Lower lobe of right lung (tissue), 2 donors: ENCODE results near the gene DNAJC27. TPM values are rescaled to one million over a fixed set of nuclear protein-coding genes. Genes with fewer than 3 reads are reported as not detected.

Source experiments
- ATAC-seq, 2 donors: fragments of 200-7000 bp; cut with Tn5 transposase; one replicate each; pipeline ENCODE4 v1.9.1; 2020 to 2022; ENCODE audit warnings: mild to moderate bottlenecking in 2 of 2, moderate library complexity in 2 of 2
- DNase-seq: peaks from one replicate; pipeline ENCODE4 v3.0.0-alpha.2; 2020
- H3K27ac ChIP-seq: fragments of 200-600 bp; one replicate; pipeline ENCODE4 v1.8.0; 2022
- H3K27me3 ChIP-seq: fragments of 200-600 bp; one replicate; pipeline ENCODE4 v1.8.0; 2022; ENCODE audit warnings: low read depth
- H3K36me3 ChIP-seq: fragments of 200-600 bp; one replicate; pipeline ENCODE4 v1.8.0; 2022; ENCODE audit warnings: mild to moderate bottlenecking
- H3K4me1 ChIP-seq: fragments of 200-600 bp; one replicate; pipeline ENCODE4 v1.8.0; 2022
- H3K4me3 ChIP-seq: fragments of 200-600 bp; one replicate; pipeline ENCODE4 v1.8.0; 2022; ENCODE audit warnings: mild to moderate bottlenecking
- H3K9me3 ChIP-seq: fragments of 200-600 bp; one replicate; pipeline ENCODE4 v1.8.0; 2022
- intact Hi-C: fragments of 100-400 bp; cut with DNase I; formaldehyde crosslinking; loops from one replicate; pipeline ENCODE4 v1.11.0; 2022
- total RNA-seq: library from RNA; stranded (reverse); fragmentation: NEBNext Ultra II Directional; extraction: Animal tissue kit (Norgen Biotek cat#: 25700); gene quantifications from one replicate; pipeline ENCODE4 v1.2.1, GENCODE V29; 2021
- TF ChIP-seq, protein P1 (sequence below): fragments of 200-600 bp; IDR thresholded peaks from one replicate; pipeline ENCODE4 v1.8.0; 2022; ENCODE audit warnings: antibody characterized with exemption, mild to moderate bottlenecking
- donor health status: DM: no; HTN: yes; CAD: no; lungs with severe emphysema.

Gene DNAJC27
- total RNA-seq, 1 donor from 2014 or later: 5.0 TPM

DNA sequence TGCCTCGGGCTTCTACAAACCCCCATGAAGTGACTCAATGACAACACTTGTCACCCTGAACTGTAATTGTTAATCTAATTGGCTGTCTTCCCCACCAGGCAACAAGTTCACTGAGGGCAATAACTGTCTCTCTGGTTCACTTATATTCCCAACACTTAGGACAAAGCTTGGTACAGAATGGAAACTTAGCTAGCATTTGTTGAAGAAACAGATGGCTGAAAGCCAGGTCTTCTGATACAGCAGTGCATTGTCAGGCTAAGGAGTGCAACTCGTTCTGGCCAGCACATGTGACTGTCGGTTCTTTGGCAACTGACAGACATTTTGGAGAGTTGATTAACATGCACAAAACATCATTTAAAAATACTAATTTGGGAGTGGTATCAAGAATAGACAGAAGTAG lies 14.6 kb upstream of the DNAJC27 start:
- Histone ChIP-seq H3K4me3 (no peak overlapping the region), H3K9me3 (no peaks in the 10 kb centered on the region), H3K4me1 (no peaks in the 10 kb centered on the region), H3K27me3 (no peaks in the 10 kb centered on the region), H3K36me3 (no peaks in the 10 kb centered on the region), H3K27ac (no peak overlapping the region)
- DNase-seq (no peak), ATAC-seq (no peak)
- TF ChIP-seq, protein P1, sequence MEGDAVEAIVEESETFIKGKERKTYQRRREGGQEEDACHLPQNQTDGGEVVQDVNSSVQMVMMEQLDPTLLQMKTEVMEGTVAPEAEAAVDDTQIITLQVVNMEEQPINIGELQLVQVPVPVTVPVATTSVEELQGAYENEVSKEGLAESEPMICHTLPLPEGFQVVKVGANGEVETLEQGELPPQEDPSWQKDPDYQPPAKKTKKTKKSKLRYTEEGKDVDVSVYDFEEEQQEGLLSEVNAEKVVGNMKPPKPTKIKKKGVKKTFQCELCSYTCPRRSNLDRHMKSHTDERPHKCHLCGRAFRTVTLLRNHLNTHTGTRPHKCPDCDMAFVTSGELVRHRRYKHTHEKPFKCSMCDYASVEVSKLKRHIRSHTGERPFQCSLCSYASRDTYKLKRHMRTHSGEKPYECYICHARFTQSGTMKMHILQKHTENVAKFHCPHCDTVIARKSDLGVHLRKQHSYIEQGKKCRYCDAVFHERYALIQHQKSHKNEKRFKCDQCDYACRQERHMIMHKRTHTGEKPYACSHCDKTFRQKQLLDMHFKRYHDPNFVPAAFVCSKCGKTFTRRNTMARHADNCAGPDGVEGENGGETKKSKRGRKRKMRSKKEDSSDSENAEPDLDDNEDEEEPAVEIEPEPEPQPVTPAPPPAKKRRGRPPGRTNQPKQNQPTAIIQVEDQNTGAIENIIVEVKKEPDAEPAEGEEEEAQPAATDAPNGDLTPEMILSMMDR: no peak
- intact Hi-C loops: no loop called here

DNA sequence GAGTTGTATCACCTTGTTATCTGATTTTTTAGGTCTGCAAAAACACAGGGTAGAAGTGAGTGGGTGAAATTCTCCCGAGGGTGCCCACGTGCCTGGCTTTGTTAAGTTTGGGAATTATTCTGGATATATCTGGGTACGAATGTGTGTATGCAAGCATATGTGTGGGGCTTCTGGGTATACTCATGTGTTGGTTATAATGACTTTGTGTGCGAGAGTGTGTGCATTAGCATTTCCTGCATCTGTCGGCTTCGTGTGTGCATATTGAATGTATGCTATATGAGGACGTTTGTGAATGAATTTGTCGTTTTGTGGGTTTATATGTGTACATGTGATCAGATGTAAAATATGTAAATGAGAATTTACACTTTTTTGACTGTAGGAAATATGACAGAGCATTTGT lies 13.8 kb upstream of the DNAJC27 start:
- Histone ChIP-seq H3K4me1 (no peaks in the 10 kb centered on the region), H3K27ac (no peak overlapping the region), H3K4me3 (no peak overlapping the region), H3K9me3 (no peaks in the 10 kb centered on the region), H3K27me3 (no peaks in the 10 kb centered on the region), H3K36me3 (no peaks in the 10 kb centered on the region)
- TF ChIP-seq, protein P1: no peak
- DNase-seq: no peak
- ATAC-seq: no peak
- intact Hi-C loops: no loop called here

DNA sequence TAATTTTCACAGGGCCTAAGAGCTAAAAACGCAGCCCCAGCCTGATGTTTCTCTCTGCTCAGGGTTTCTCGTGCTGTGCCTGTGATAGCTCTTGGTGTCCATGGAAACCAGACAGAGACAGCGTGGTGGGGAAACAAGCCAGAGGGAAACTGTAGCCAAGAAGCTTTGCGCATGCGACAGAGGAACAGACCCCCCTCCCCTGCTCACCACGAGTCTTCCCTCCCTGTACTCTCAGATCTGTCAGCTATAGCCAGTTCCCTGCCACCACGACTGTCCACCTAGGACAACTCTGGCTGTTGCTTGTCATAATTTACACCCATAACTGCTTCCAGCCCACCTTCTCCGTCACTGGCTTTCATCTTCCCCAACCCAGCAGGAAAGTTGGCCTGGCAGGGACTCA lies 13.2 kb upstream of the DNAJC27 start:
- Histone ChIP-seq H3K4me1 (no peaks in the 10 kb centered on the region), H3K36me3 (no peaks in the 10 kb centered on the region), H3K9me3 (no peaks in the 10 kb centered on the region), H3K27me3 (no peaks in the 10 kb centered on the region), H3K27ac (no peak overlapping the region), H3K4me3 (no peak overlapping the region)
- DNase-seq: no peak
- intact Hi-C loops: no loop called here
- peak; percentile 51 to 56 for ATAC-seq
- TF ChIP-seq, protein P1: no peak

DNA sequence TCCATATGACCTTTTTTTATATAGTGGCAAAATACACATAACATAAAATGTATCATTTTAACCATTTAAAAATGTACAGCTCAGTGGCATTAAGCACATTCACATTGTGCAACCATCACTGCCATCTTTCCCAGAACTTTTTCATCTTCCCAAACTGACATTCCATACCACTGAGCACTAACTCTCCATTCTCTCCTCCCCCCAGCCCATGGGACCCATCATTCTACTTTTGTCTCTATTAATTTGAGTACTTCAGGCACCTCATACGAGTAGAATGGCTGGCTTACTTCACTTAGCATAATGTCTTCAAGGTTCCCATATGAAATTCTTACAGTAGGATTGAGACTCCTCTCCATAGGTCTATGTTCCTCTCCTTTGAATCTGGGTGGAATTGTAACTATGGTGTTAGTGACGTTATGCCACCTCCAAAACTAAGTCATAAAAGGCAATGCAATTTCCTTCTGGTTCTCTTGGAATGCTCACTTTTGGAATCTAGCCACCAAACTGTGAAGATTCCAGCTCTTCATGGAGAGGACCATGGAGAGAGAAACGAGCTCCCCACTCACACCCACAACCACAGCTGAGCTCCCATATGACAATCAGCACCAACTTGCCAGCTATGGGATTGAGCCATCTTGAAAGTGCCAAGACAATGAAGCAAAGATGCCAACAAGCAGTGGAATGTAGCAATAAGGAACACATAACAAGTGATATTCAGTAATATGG lies 9.8 kb upstream of the DNAJC27 start:
- Histone ChIP-seq H3K9me3 (no peaks in the 10 kb centered on the region), H3K4me3 (no peak overlapping the region), H3K36me3 (peaks cover 9% of the 10 kb centered on the region), H3K4me1 (no peaks in the 10 kb centered on the region), H3K27me3 (no peaks in the 10 kb centered on the region), H3K27ac (no peak overlapping the region)
- no peak for ATAC-seq
- DNase-seq: no peak
- intact Hi-C loops: no loop called here
- TF ChIP-seq, protein P1: no peak

DNA sequence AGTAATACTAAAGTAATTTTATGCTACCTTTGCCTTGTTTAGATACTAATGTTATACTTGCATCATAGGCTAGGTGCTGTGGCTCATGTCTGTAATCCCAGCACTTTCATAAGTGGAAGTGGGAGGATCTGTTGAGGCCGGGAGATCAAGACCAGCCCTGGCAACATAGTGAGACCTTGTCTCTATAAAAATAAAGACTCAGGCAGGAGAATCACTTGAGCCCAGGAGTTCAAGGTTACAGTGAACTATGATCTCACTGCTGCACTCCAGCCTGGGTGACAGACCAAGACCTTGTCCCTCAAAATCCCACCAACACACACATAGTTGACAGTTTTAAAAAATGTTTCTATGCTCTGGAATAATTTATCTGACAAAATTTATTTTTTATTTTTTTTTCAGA lies 6.9 kb upstream of the DNAJC27 start:
- intact Hi-C loops: no loop called here

More for the DNA sequence above, 6.9 kb upstream of the DNAJC27 start:
- Histone ChIP-seq H3K9me3 (no peaks in the 10 kb centered on the region), H3K4me1 (no peaks in the 10 kb centered on the region), H3K36me3 (peaks cover 9% of the 10 kb centered on the region), H3K4me3 (no peak overlapping the region), H3K27ac (no peak overlapping the region), H3K27me3 (no peaks in the 10 kb centered on the region)
- no peak for ATAC-seq
- DNase-seq: no peak
- TF ChIP-seq, protein P1: no peak
